ENCODE measurements around the gene LRRN4.

DNA sequence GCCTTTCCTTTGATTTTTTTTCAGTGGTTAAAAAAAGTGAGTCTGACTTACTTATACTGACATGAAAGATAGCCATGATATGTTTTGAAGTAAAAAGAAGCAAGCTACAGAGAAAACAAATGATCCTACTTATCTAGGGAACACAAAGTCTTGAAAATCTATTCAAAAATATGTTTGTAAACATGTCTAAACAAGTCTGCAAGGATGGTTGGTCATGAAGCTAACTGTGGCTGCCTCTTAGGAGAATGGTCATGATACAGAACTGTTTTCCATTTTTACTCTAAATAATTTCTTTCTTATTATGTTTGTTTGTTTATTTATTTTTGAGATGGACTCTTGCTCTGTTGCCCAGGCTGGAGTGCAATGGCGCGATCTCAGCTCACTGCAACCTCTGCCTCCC lies 47.5 kb upstream of the LRRN4 start:
- no peak for TF ChIP-seq CEBPB (IDR thresholded peaks at IDR 0.05)
- no peak for TF ChIP-seq RAD21 (conservative IDR thresholded peaks at IDR 0.05 in 1 of 2, IDR thresholded peaks at IDR 0.05 in 1 of 2)
- no peak for TF ChIP-seq CHD2 (IDR thresholded peaks at IDR 0.05; ENCODE audit: low read length, partially characterized antibody)

Measured in A549 (cell line).